ENCODE data around the gene LRMDA. TPM values are rescaled to one million over a fixed set of nuclear protein-coding genes. Genes with fewer than 3 reads are reported as not detected.
A peak's percentile ranks its signal among the peaks of the same experiment; 100 is the strongest.

The LRMDA gene
- total and polyA plus RNA-seq, 2 of the 13 experiments (the other 11 are each of a cell fraction or from before 2014, with no cell fraction given), result 13.4 to 22.0 TPM

DNA sequence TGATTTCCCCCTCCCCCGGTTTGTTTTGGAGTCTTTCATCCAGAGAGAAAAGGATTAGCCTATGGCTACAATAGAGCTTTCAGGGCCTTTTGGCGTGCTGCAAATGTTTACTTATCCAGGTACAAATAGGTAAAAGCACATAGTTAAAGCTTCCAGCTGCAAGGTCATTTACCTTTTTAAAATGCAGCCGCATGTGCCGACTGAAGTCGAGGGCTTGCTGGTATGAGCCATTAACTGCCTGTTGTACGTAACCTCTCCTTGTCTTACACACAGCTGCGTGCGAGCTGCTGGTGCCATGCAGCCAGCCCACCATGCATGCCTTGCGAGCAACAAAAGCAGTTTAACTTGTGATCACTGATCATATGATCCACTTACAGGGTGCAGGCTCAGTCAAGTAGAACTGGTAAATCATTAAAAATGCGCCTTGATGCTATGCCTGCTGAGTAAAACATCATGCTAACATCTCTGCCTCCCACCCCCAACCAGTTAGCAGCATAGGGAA lies 866.4 kb downstream of the LRMDA start (continued):
- no peak for TF ChIP-seq ZBTB46 (CRISPR knock-in tag; IDR thresholded peaks at IDR 0.05; ENCODE audit: borderline replicate concordance)
- no peak for TF ChIP-seq ZNF253 (CRISPR knock-in tag; IDR thresholded peaks at IDR 0.05; ENCODE audit: borderline replicate concordance)

DNA sequence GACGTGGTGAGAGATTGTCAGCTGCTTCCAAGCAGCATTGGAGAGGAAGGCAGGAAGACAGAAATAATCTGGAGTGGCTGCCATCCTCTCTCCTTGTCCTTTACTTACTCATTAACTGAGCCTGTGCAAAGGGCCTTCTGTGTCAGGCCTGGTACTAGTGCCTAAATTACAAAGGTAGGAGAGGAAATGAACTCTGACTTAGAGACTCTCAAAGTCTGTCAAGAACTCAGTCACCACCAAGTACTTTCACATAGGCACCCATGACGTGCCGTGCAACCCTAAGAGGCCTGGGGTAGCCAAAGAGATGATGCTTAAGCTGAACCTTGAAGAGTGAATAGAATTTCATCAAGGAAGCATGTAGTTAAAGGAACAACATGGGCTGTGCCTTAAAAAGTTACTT lies 866.9 kb downstream of the LRMDA start:
- no peaks in the 10 kb centered on the region for H4K20me1 ChIP-seq (ENCODE audit: insufficient read depth, low read length)
- H3K36me3 ChIP-seq (replicated peaks in 1 of 2; ENCODE audit: control insufficient read depth in 1 of 2, insufficient read depth in 2 of 2, low read length in 2 of 2), result no peaks in the 10 kb centered on the region
- H3K9me3 ChIP-seq (ENCODE audit: low read length), result no peaks in the 10 kb centered on the region
- CTCF ChIA-PET (ENCODE audit: low intra/inter-chr PET ratio, low total read pairs), result no interaction called here
- no peak overlapping the region for H3K4me3 ChIP-seq (replicated peaks in 1 of 3; ENCODE audit: insufficient read depth in 1 of 3, low read depth in 2 of 3, low read length in 3 of 3)
- no TSS peak for BruUV-seq (replicated peaks)
- H3K27me3 ChIP-seq (ENCODE audit: control insufficient read depth in 1 of 2, insufficient read depth in 2 of 2, low read length in 2 of 2), result no peaks in the 10 kb centered on the region
- H3K4me1 ChIP-seq (ENCODE audit: insufficient read depth, low read length), result peaks cover 59% of the 10 kb centered on the region
- FAIRE-seq, result no peak
- ATAC-seq, result no peak; the same call in 2 of the 3 replicates
- peak overlapping the region; percentile 69 for H3K4me2 ChIP-seq (ENCODE audit: low read depth, low read length)
- intact Hi-C loops (cut with micrococcal nuclease; ENCODE audit: unreplicated experiment), result no loop called here
- no peak overlapping the region for H2AFZ ChIP-seq (ENCODE audit: low read length)
- in situ Hi-C loops (cut with HindIII; ENCODE audit: extremely low pct_ligation_motif_present, low pct_unique_long_range_greater_than_20kb), result no loop called here
- H3K79me2 ChIP-seq (ENCODE audit: insufficient read depth, low read length), result no peaks in the 10 kb centered on the region
- no peak overlapping the region for H3K27ac ChIP-seq (ENCODE audit: extremely low read length, insufficient read depth, low read length)
- TF ChIP-seq, protein P1, sequence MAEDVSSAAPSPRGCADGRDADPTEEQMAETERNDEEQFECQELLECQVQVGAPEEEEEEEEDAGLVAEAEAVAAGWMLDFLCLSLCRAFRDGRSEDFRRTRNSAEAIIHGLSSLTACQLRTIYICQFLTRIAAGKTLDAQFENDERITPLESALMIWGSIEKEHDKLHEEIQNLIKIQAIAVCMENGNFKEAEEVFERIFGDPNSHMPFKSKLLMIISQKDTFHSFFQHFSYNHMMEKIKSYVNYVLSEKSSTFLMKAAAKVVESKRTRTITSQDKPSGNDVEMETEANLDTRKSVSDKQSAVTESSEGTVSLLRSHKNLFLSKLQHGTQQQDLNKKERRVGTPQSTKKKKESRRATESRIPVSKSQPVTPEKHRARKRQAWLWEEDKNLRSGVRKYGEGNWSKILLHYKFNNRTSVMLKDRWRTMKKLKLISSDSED (CRISPR knock-in tag; IDR thresholded peaks at IDR 0.05), result no peak
- TF ChIP-seq ZGPAT (CRISPR knock-in tag; IDR thresholded peaks at IDR 0.05), result no peak
- TF ChIP-seq RAD21 (CRISPR knock-in tag; IDR thresholded peaks at IDR 0.05), result no peak
- no peak for TF ChIP-seq CENPX (CRISPR knock-in tag; IDR thresholded peaks at IDR 0.05)
- no peak for TF ChIP-seq RNF2 (conservative IDR thresholded peaks at IDR 0.05; ENCODE audit: low read depth)
- no peak for TF ChIP-seq POGZ (CRISPR knock-in tag; IDR thresholded peaks at IDR 0.05)
- TF ChIP-seq ZNF639 (CRISPR knock-in tag; conservative IDR thresholded peaks at IDR 0.05), result no peak
- no peak for TF ChIP-seq ZNF484 (CRISPR knock-in tag; IDR thresholded peaks at IDR 0.05; ENCODE audit: borderline replicate concordance, low read depth)
- TF ChIP-seq MTF1 (CRISPR knock-in tag; IDR thresholded peaks at IDR 0.05), result no peak
- no peak for TF ChIP-seq GABPA (IDR thresholded peaks at IDR 0.05; ENCODE audit: low read depth, low read length)
- no peak for TF ChIP-seq GABPA (CRISPR knock-in tag; IDR thresholded peaks at IDR 0.05; ENCODE audit: low read depth)
- TF ChIP-seq ZNF776 (CRISPR knock-in tag; IDR thresholded peaks at IDR 0.05), result no peak
- TF ChIP-seq, protein P2, sequence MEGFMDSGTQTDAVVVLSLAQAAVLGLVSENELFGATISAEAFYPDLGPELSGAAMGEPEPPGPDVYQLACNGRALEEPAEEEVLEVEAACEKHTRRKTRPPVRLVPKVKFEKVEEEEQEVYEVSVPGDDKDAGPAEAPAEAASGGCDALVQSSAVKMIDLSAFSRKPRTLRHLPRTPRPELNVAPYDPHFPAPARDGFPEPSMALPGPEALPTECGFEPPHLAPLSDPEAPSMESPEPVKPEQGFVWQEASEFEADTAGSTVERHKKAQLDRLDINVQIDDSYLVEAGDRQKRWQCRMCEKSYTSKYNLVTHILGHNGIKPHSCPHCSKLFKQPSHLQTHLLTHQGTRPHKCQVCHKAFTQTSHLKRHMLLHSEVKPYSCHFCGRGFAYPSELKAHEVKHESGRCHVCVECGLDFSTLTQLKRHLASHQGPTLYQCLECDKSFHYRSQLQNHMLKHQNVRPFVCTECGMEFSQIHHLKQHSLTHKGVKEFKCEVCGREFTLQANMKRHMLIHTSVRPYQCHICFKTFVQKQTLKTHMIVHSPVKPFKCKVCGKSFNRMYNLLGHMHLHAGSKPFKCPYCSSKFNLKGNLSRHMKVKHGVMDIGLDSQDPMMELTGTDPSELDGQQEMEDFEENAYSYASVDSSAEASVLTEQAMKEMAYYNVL (CRISPR knock-in tag; IDR thresholded peaks at IDR 0.05; ENCODE audit: borderline replicate concordance), result no peak
- WGBS (ENCODE audit: low lambda C conversion rate), result 80% methylated on average over 3 of the region's 3 CpGs
- POLR2A ChIA-PET, result interaction anchor here (1.1 to 1.9 kb wide), 5 partner anchors 148 to 899 kb away, joined by 3 to 28 read pairs (median 5); partner anchors contain the start of gene ZNF503
- no peak for DNase-seq (ENCODE audit: low spot score)
- no peak overlapping the region for H3K9ac ChIP-seq (ENCODE audit: insufficient read depth, low read depth, low read length)

All from HepG2 (cell line).